ELR (cell line): ENCODE data around the gene UBE2K.
"Not testable (repeated sequence)": the region's sequence is repeated elsewhere in the genome, so short reads cannot be mapped to it uniquely, and the experiment has no call there.

Experiments
- DNase-seq: peaks from one replicate; pipeline ENCODE4 v3.0.0-alpha.2; 2015; ENCODE audit warnings: low read depth

UBE2K gene

DNA sequence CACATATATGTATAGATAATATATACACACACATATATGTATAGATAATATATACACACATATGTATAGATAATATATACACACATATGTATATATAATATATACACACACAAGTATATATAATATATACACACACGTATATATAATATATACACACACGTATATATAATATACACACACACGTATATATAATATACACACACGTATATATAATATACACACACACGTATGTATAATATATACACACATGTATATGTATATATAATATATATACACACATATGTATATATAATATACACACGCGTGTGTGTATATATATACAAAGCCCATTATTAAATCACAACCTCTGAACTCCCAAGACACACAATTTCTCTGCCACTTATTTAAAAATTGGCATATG is 8.0 kb upstream of the UBE2K start:
- no peak for DNase-seq

- DNase-seq: peak; percentile 58
Observed at GRCh38 chr4:39698424-39699009, 581 bp downstream of the UBE2K start.

DNA sequence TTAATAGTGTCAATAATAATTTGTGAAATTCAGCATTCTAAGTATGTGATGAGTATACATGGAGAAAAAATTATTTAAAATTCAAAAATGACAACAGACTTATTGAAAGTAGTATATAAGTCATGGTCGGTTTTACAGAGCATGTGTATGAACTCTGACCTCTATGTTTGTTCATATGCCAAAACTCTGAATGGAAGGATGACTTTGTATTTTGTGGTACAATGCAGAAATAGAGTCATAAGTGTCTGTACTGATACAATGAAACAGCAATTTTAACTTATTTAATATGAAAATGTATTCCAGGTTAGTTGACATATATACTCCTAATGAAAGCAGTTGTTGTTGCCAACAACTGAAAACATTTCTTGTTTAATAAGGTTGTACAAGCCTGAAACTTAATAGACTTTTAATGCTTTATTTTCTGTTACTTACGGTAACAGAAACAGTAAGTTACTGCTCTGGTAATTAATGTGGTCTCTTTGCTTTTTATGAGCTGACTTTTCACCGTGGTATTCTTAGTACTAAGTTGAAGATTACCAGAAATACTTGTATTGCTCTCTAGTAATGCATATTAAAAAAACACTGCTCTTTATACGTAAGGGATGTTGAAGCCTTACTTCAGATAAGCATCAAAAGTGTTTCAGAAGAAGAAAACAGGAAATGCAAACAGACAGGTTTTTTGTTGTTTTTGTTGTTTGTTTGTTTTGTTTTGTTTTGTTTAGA is 1.9 kb downstream of the UBE2K start:
- peak; percentile 55 for DNase-seq

DNA sequence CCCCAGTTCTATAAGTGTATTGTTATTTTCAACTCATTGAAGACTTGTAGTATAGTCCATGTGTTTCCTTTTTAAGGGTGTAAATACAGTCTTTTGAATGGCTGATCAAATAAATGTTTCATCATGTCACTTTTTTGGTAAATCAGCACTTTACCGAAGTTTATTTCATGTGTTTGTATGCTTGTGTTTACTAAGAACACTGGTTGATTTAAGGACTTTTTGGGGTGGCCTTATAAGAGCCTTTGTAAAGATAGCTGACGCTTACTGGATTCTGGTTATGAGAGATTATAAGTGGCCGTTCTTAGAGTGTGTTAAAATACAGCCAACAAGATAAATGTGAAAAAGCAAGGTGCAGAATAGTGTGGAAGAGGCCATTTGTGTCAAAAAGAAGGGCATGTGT is 2.6 kb downstream of the UBE2K start:
- DNase-seq: no peak

GRCh38 chr4:39702716-39703115 is 4.8 kb downstream of the UBE2K start:
- DNase-seq: no peak

GRCh38 chr4:39704789-39705188 is 6.9 kb downstream of the UBE2K start:
- not testable (repeated sequence) for DNase-seq

DNA sequence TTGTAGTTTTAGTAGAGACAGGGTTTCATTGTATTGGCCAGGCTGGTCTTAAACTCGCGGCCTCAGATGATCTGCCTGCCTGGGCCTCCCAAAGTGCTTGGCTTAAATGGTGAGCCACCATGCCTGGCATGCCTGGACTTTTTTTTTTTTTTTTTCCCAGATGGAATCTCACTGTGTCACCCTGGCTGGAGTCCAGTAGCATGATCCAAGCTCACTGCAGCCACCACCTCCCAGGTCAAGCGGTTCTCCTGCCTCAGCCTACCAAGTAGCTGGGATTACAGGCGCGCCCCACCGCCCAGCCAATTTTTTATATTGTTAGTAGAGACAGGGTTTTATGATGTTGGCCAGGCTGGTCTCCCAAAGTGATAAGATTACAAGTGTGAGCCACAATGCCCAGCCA is 8.4 kb downstream of the UBE2K start:
- peak; percentile 88 for DNase-seq

- peak; percentile 36 for DNase-seq
Observed at GRCh38 chr4:39706741-39707511, 9.0 kb downstream of the UBE2K start.

- DNase-seq: no peak
Observed at GRCh38 chr4:39710098-39710896, 12.4 kb downstream of the UBE2K start.

DNA sequence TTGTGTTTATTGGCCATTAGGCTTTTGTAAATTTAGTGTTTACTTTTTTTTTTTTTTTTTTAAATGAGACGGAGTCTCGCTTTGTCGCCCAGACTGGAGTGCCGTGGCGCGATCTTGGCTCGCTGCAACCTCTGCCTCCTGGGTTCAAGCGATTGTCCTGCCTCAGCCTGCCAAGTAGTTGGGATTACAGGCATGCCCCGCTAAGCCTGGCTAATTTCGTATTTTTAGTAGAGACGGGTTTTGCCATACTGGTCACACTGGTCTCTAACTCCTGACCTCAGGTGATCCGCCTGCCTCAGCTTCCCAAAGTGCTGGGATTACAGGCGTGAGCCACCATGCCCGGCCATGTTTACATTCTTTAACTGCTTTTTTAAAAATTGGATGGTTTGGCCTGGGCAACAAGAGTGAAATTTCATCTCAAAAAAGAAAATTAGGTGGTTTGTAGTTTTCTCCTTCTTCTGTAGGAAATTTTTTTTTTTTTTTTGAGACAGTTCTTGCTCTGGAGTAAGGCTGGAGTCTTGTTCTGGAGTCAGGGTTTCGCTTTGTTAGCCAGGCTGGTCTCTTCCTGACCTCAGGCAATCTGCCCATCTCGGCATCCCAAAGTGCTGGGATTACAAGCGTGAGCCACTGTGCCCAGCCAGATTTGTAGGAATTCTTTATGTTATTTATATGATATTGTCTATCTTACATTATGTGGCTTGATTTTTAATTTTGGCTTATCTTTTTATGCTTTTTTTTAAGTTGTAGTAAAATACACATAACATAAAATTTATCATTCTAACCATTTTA is 15.1 kb downstream of the UBE2K start:
- DNase-seq: no peak

DNA sequence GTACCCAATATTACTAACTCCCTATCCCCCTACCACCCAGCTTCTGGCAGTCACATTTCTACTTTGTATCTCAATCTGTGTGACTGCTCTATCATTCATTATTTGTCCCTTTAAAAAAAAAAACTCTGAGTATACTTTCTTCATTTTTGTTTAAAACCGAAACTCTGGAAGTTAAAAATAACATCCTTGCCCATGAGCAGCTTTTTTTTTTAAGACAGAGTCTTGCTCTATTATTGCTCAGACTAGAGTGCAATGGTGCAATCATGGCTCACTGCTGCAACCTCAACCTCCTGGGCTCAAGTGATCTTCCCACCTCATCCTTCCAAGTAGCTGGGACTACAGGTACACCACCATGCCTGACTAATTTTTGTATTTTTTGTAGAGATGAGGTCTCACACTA is 15.8 kb downstream of the UBE2K start:
- no peak for DNase-seq

- DNase-seq: no peak
Observed at GRCh38 chr4:39714166-39714565, 16.2 kb downstream of the UBE2K start.

GRCh38 chr4:39715788-39716187 is 17.9 kb downstream of the UBE2K start:
- DNase-seq: no peak

- no peak for DNase-seq
Observed at GRCh38 chr4:39716356-39716755, 18.4 kb downstream of the UBE2K start.

DNA sequence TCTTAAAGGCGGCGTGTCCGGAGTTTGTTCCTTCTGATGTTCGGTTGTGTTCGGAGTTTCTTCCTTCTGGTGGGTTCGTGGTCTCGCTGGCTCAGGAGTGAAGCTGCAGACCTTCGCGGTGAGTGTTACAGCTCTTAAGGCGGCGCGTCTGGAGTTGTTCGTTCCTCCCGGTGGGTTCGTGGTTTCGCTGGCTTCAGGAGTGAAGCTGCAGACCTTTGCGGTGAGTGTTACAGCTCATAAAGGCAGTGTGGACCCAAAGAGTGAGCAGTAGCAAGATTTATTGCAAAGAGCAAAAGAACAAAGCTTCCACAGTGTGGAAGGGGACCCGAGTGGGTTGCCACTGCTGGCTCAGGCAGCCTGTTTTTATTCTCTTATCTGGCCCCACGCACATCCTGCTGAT is 19.8 kb downstream of the UBE2K start:
- not testable (repeated sequence) for DNase-seq

DNA sequence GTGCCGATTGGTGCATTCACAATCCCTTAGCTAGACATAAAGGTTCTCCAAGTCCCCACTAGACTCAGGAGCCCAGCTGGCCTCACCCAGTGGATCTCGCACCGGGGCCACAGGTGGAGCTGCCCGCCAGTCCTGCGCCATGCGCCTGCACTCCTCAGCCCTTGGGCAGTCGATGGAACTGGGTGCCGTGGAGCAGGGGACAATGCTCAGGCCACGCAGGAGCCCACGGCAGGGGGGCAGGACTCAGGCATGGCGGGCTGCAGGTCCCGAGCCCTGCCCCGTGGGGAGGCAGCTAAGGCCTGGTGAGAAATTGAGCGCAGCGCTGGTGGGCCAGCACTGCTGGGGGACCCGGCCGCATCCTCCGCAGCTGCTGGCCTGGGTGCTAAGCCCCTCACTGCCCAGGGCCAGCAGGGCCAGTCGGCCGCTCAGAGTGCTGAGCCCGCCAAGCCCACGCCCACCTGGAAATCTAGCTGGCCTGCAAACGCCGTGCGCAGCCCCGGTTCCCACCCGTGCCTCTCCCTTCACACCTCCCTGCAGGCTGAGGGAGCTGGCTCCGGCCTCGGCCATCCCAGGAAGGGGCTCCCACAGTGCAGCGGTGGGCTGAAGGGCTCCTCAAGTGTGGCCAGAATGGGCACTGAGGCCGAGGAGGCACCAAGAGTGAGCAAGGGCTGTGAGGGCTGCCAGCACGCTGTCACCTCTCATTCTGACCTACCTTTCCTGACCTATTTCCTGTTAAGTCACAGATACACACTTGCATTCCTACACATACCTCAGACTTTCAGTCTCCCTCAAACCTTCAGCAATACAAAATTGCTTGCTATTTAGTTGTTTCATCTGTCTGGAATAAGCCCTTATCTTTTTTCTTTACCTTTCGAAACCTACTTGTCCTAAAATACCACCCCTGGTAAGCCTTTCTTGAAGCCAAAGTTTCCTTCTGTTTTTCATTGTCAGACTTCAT is 20.7 kb downstream of the UBE2K start:
- DNase-seq: no peak

DNA sequence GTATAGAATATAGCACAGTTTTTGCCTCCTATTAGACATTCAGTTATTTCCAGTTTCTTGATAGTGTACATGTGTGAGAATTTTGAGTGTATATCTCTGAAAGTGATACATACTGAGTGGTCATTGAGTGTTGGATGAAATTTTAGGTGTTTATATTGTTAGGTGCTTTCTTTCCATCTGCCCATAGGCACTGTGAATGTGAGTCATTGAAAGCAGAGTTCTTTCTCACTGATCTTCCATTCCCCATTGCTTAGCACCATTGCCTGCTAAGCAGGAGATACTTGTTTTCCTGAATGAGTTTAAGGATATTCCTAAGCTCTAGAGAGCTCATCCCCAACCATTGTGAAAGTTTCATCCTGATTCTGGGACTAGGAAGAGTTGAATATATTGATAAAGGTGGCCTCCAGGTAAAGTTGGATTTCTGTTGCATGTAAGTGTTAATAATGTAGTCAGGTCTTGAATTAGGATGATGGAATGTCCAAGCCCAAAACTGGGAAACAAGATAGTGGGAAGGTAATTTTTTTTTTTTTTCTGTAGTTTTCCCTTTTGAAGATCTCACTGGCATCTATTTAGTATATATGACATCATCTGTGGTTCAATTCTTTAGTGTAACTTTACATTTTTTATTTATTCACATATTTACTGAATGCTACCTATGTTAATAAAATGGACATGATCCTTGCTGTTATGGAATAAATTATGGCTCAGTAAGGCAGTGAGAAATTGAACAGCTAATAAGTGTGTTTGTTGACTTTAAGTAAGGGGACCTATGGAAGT is 22.1 kb downstream of the UBE2K start:
- peak; percentile 48 for DNase-seq

DNA sequence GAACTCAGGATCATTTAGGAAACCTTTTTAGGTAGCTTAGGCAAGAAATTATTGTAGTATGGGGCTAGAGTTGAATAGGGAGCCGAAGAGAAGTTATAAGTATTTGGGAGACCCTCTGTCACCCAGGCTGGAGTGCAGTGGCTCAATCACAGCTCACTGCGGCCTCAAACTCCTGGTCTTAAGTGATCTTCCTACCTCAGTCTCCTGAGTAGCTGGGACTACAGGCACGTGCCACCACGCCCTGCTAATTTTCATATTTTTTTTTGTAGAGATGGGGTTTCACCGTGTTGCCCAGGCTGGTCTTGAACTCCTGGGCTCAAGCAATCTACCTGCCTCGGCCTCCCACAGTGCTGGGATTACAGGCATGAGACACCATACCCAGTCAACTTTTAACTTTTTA is 23.3 kb downstream of the UBE2K start:
- not testable (repeated sequence) for DNase-seq

DNA sequence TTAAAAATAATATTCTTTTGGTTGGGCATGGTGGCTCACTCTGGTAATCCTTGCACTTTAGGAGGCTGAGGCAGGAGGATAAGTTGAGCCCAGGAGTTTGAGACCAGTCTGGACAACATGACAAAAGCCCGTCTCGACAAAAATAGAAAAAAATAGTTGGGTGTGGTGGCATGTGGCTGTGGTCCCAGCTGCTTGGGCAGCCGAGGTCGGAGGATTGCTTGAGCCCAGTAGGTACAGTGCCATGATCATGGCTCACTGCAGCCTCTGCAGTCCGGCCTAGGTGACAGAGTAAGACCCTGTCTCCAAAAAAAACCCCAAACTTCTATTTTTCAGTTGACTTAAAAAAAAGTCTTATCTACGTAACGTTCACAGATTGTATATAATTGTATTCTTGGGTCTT is 23.9 kb downstream of the UBE2K start:
- no peak for DNase-seq

DNA sequence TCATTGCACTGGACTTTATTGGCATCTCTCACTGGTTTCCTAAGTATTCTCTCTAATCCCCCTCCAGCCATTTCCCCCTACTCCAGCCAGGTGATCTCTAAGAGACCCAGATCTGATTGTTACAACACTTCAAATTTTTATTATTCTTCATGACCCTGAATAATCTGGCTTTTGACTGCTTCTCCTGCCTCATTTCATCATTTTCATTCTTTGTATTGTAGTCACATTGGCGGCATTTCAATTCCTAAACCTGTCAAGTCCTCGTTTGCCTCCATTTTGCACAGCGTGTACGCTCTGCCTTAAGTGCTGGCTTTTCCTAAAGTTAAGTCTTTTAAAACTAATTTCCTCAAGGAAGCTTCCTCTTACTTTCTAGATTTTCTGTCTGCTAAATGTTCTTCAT is 31.6 kb downstream of the UBE2K start:
- no peak for DNase-seq
